Erythroblast (primary cell): ENCODE data around the gene LDLRAD4.
"Not testable (repeated sequence)": the region's sequence is repeated elsewhere in the genome, so short reads cannot be mapped to it uniquely, and the experiment has no call there.

Experiments used
- DNase-seq, 2 experiments: peaks; one replicate each; lab custom pipeline; 2025; lab: John Stamatoyannopoulos, UW
- GATA1 ChIP-seq: IDR thresholded peaks from 2 replicates; pipeline ENCODE4 v1.6.1; 2011; ENCODE audit warnings: low read depth, mild to moderate bottlenecking, control low read depth, low read length, moderate library complexity
- POLR2A ChIP-seq: IDR thresholded peaks from 2 replicates; pipeline ENCODE4 v1.6.1; 2011; ENCODE audit warnings: mild to moderate bottlenecking, low read length

Gene LDLRAD4

DNA sequence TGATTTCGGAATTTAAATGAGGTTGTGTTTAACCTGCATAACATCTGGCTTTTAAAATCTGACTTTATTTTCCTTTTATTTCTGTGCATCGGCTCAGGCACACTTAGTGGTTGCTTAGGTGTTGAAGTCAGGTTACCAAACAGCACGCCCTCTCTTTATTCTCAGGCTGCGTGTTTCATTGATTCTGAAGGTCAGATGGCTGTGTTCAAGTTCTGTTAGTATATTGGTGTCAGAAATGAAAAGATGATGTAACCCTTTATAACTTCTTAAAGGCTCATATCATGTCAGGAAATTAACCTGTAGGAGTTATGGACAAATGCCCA, 246.5 kb downstream of the LDLRAD4 start:
- no peak for TF ChIP-seq GATA1
- no peak for TF ChIP-seq POLR2A
- no peak for DNase-seq

DNA sequence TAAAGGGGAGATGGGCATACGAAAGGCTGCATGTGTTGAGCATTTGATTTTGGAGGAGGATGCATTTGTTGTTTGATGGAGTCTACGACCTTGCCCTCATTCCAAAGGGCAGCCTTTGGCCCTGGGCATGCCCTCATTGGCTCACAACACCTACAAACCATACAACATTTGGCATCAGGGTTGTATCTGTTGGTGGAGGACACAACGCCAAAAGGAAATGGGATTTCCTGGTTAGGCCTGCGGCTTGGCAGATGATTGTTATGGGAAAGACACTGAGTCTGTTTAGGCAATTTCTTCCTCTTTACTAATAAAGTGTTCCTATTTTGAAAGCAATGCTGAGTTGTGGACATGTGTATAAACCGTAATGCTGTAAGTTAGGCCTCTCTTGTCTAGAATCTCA, 246.9 kb downstream of the LDLRAD4 start:
- no peak for TF ChIP-seq POLR2A
- no peak for TF ChIP-seq GATA1
- DNase-seq: no peak

DNA sequence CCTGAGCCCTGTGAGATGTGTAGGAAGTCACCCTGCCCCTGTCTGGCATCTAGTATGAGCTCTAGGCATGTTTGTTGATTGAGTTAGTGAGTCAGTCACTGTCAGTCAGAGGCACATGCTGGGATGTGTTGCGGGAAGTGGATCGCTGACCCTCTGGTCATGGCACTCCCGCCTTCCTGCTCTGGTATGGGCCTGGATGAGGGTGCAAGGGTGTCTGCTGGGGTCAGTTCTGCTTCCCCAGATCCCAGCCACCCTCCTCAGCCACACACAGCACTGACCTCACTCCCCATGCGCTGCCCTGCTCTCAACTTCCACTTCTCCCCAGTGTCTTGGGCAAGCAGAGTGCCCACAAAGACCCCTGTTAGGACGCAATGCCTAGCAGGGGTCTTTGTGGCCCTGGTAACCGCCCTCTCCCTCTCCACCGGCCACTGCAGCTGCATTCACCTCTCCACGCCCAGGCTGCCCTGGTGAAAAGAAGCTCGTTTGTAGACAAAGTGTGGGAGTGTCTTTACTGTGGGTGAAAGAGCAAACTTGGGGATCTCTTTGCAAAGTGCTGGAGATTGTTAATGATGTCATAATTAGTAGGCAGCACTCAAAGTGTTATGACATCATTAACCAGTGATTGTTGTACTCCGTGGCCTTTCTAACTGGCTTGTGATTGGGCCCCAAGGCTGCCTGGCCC, 252.1 kb downstream of the LDLRAD4 start:
- DNase-seq: no peak

DNA sequence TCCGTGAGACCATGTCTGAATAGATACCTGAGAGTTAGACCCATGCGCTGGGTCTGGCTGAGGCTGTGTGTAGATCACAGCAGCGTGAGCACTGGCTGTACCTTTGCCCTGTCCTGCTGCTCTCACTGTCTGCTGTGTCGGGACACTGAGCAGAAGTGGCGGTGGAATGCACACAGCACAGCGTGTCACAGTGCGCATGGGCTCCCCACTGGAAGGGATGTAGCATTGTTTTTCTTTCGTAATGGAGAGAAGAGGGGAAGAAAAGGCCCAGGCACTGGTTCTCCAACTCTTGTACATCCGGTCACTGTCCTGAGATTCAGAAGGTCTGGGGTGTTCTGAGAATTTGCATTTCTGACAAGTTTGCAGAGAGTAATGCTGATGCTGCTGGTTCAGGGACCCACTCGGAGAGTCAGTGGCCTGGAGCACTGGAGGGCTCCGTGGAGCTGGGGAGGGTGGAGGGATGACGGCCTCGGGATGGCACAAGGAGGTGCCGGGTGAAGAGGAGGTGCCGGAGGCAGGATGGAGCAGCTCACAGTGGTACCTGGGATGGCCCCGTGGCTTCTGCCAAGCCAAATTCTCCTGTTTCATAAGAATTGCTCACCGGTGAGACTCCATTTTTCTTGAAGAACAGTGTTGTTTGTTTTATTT, 252.8 kb downstream of the LDLRAD4 start:
- no peak for DNase-seq
- TF ChIP-seq POLR2A: no peak
- TF ChIP-seq GATA1: no peak

More for the DNA sequence above, 252.1 kb downstream of the LDLRAD4 start:
- no peak for TF ChIP-seq POLR2A

DNA sequence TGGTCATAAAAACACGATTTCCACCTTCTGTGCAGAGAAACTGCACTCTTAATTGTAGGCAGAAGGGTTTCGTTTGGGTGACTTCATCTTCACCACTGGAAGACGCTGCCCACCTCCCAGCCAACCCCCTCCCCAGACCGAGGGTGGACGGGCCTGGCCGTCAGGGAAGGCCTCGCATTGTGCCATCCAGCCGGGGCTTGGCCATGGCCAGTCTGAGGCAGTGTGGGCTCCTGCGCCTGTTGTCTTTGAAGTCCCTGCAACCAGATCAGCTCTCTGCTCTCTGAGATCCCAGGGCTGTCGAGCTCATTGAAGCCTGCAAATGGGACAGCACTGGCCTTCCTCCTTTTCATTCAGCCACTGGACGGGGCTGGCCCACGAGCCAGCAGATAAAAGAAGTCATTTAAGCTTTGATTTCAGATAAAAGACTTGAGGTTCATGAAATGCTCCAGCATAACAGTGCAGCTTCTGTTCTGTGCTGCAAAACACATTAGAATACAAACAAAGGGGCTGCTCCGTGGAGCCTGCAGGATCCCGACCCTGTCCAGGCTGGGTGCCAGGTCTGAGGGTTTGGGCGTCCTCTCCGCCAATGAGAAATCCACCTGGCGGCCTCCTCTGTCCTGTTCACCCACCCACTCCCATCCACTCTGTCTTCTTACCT, 253.5 kb downstream of the LDLRAD4 start:
- TF ChIP-seq GATA1: no peak
- TF ChIP-seq POLR2A: no peak
- DNase-seq: no peak

DNA sequence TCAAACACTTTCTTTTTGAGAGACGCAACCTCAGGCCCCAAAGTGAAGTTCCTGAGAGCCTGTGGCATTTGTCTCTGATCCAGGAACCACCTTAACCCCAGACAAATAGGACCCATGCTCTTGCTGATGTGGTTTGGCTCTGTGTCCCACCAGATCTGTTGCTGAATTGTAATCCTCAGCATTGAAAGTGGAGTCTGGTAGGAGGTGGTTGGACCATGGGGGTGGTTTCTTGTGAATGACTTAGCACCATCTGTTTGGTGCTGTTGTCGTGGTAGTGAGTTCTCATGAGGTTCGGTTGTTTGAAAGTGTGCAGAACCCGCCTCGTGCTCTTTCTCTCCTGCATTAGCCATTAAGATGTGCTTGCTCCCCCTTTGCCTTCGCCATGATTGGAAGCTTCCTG, 255.2 kb downstream of the LDLRAD4 start:
- TF ChIP-seq POLR2A: no peak
- TF ChIP-seq GATA1: no peak
- no peak for DNase-seq

DNA sequence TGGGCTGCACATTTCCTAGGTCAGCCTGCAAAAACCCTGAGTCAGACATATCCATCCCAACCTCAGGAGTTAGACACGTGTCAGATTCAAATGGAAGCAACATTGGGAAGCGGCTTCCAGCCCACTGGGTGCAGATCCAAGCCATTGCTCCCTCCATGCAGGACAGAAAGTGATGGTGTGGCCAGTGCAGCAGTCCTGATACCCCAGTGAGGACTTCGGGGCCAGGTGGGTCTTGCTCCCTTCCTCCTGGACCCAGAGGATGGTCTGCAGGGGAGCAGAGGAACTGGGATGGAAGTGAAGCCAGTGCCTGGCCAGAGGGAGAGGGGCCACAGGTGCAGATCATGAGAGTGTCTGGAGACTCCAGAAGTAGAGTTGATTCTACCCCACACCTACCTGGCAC, 255.8 kb downstream of the LDLRAD4 start:
- no peak for DNase-seq
- TF ChIP-seq POLR2A (no peak), GATA1 (no peak)

DNA sequence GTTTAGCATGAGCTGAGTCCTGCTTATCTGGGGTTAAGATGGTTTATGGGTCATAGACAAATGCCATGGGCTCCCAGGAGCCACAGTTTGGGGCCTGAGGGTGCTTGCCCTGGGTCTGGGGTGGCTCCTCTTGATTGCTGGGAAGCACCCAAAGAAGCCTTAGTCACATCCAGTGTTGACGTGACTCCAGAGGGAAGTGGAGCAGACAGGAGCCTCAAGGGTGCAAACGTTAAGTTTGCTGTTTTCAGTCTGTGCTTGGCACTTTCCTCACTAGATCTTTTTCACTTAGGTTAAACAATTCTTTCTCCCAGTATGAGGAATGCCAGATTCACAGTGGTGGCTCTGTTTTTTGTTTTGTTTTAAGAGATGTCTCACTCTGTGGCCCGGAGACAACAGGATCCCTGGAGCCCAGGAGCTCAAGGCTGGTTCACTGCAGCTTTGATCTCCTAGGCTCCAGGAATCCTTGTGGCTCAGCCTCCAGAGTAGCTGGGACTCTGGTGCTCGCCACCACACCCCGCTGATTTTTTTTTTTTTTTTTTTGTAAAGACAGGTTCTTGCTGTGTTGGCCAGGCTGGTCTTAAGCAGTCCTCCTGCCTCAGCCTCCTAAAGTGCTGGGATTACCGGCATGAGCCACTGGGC, 256.5 kb downstream of the LDLRAD4 start:
- no peak for TF ChIP-seq POLR2A
- no peak for TF ChIP-seq GATA1
- no peak for DNase-seq

DNA sequence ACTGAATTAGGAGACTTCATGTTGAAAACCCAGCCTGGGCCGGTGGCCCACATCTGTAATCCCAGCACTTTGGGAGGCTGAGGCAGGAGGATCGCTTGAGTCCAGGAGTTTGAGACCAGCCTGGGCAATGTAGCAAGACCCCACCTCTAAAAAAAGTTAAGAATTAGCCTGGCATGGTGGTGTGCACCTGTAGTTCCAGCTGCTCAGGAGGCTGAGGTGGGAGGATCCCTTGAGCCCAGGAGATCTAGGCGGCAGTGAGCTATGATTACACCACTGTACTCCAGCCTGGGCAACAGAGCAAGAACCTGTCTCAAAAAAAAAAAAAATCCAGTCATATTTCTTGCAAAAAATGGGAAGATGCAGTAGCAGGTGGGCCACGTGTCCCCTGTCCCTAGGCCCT, 257.8 kb downstream of the LDLRAD4 start:
- not testable (repeated sequence) for DNase-seq

DNA sequence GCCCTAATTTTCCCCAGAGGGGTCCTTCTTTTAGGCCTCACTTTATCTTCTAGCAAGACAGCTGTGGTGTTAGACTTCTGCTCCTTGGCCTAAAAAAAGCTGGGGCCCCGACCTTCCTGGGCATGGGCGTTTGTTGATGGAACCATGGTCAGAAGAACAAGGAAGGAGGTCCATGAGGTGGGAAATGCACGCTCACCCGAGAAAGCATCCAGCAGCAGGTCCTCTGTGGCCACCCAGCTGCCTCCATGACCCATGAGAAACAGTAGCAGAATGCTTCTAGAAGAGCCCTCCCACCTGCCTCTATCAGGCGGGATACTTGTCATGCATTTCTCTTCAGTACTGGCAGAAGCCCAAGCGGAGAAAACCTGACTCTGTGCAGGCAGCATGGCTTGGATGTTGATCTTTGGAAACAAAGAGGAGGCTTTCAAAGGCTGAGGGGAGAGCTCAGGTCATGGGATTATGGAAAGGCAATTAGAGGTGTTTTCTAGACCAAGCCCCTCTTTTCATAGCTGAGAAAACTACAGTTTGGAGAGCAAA, 258.7 kb downstream of the LDLRAD4 start:
- DNase-seq: no peak
- TF ChIP-seq GATA1: no peak

DNA sequence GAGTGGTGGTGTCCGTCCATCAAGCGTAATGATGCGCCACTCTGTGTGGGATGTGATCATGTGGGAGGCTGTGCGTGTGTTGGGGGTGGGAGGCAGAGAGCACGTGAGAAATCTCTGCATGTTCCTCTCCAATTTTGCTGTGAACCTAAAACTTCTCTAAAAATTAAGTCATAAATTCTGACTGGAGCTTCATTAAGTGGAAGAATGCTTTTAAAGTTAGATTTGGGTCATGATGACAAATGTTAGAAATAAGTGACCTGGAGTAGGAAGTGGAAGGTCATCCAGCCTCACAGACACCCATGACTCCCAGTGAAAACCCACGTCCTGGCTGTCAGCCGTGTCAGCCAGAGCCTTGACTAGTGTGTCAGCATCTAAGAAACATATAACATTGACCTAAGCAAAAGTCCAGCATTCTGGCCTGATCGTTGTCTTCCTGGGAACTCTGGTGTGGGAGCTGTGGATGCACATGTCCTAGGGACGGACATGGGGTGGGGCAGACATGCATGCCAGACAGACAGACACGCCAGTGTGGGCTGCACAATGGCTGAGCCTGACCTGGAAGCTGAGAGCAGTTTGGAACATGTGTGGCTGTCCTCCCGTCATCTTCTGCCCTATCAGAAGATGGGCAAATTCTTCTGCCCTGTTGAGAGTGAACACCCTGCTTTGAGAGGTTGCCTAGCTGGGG, 262.2 kb downstream of the LDLRAD4 start:
- TF ChIP-seq POLR2A: no peak
- no peak for TF ChIP-seq GATA1
- DNase-seq: no peak

DNA sequence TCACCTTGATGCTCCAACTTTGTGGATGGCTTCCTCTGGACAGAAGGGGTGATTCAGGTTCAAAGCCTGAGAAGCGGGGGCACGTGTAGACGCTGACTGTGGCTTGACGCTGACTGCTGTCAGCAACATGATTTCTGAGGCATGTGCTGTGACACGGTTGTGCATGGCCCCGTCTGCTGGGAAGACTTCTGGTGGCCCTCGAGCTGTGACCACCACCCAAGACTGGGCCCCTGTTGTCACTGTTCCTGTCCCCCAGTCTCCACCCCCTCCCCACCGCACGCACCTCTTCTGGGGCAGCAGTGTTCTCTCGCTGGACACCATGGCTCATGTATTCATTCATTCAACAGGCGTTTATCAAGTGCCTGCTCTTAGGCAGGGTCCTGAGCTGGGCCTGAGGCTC, 262.8 kb downstream of the LDLRAD4 start:
- no peak for DNase-seq
- TF ChIP-seq POLR2A: no peak
- TF ChIP-seq GATA1: no peak

DNA sequence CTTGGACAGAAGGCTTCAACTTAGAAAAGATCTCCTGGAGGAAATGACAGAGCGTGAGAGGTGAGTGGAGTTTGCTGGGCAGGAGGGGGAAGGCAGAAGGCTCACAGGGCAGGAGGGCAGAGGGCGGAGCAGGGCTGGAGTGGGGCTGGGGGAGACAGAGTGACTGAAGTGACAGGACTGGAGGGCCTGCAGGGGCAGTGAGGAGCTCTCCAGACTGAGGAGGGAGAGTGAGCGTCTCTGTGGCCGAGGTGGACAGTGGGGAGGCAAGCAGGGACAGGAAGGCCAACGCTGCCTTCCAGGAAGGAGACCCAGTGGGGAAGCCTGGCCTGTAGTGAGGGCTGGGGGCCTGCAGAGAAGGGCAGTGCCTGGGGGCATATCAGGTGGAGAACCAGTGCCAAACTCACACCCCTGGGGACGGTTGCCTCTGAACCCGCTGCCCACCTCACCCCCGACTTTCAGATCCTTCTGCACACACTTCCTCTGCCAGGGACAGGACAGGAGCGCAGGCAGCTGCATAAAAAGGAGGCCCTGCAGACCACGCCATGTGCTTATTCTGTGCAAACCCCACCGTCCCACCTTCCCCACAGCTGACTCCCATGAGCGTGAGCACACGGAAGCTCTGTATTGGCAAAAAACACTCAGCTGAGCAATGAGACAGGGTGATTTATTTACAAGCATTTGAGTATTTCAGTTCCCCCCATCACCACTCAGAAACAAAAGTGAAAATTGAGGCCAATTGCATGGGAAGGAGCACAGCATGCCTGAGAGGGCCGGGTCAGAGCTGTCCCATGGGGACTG, 263.5 kb downstream of the LDLRAD4 start:
- no peak for DNase-seq
- TF ChIP-seq GATA1 (no peak), POLR2A (no peak)
